ACHN (cell line): ENCODE measurements around the gene CLIP2.

Source experiments
- DNase-seq: peaks from one replicate; pipeline ENCODE4 v3.0.0-alpha.2; 2015
- in situ Hi-C: cut with HindIII; loops from 2 replicates; pipeline ENCODE4 v1.10.0; 2017; ENCODE audit warnings: low sequenced_read_pairs, low pct_ligation_motif_present, low pct_unique_long_range_greater_than_20kb

The CLIP2 gene

GRCh38 chr7:74290981-74291441, 1.8 kb downstream of the CLIP2 start:
- DNase-seq: no peak
- in situ Hi-C loops: loop anchor here (25.0 kb wide), 1 partner anchor 96 kb away; no protein-coding TSS in a partner anchor

- no peak for DNase-seq
- in situ Hi-C loops: loop anchor here (25.0 kb wide), 1 partner anchor 96 kb away; no protein-coding TSS in a partner anchor
Measured at GRCh38 chr7:74291535-74291934, 2.3 kb downstream of the CLIP2 start.

- in situ Hi-C loops: loop anchor here (25.0 kb wide), 1 partner anchor 94 kb away; no protein-coding TSS in a partner anchor
- no peak for DNase-seq
Measured at GRCh38 chr7:74292757-74293576, 3.8 kb downstream of the CLIP2 start.

GRCh38 chr7:74293577-74293908, 4.3 kb downstream of the CLIP2 start:
- no peak for DNase-seq
- in situ Hi-C loops: loop anchor here (25.0 kb wide), 1 partner anchor 94 kb away; no protein-coding TSS in a partner anchor

GRCh38 chr7:74294191-74294998, 5.2 kb downstream of the CLIP2 start:
- no peak for DNase-seq
- in situ Hi-C loops: loop anchor here (25.0 kb wide), 1 partner anchor 93 kb away; no protein-coding TSS in a partner anchor

GRCh38 chr7:74297516-74298233, 8.5 kb downstream of the CLIP2 start:
- DNase-seq: no peak
- in situ Hi-C loops: loop anchor here (25.0 kb wide), 1 partner anchor 90 kb away; no protein-coding TSS in a partner anchor

GRCh38 chr7:74299401-74299800, 10.2 kb downstream of the CLIP2 start:
- no peak for DNase-seq
- in situ Hi-C loops: loop anchor here (25.0 kb wide), 1 partner anchor 88 kb away; no protein-coding TSS in a partner anchor

GRCh38 chr7:74300926-74301325, 11.7 kb downstream of the CLIP2 start:
- DNase-seq: no peak
- in situ Hi-C loops: no loop called here

GRCh38 chr7:74302745-74303221, 13.6 kb downstream of the CLIP2 start:
- DNase-seq: no peak
- in situ Hi-C loops: no loop called here

GRCh38 chr7:74304550-74304949, 15.3 kb downstream of the CLIP2 start:
- no peak for DNase-seq
- in situ Hi-C loops: no loop called here

- DNase-seq: no peak
- in situ Hi-C loops: no loop called here
Measured at GRCh38 chr7:74306004-74306729, 17.0 kb downstream of the CLIP2 start.

- in situ Hi-C loops: no loop called here
- peak; percentile 35 for DNase-seq
Measured at GRCh38 chr7:74306730-74307469, 17.7 kb downstream of the CLIP2 start.

- in situ Hi-C loops: no loop called here
- DNase-seq: no peak
Measured at GRCh38 chr7:74307738-74308505, 18.7 kb downstream of the CLIP2 start.

- DNase-seq: no peak
- in situ Hi-C loops: no loop called here
Measured at GRCh38 chr7:74309181-74309580, 20.0 kb downstream of the CLIP2 start.

GRCh38 chr7:74311305-74311744, 22.1 kb downstream of the CLIP2 start:
- no peak for DNase-seq
- in situ Hi-C loops: no loop called here

GRCh38 chr7:74312418-74313028, 23.3 kb downstream of the CLIP2 start:
- DNase-seq: no peak
- in situ Hi-C loops: no loop called here
